Ovary (tissue), 3 donors: ENCODE data around the gene C2orf72.

Source experiments
- EP300 ChIP-seq: sonication (generic); formaldehyde crosslinking; IDR thresholded peaks from one replicate; pipeline ENCODE4 v1.6.1; 2017; ENCODE audit warnings: antibody characterized with exemption
- POLR2A ChIP-seq: fragments of 450-650 bp; IDR thresholded peaks from one replicate; pipeline ENCODE4 v1.6.1; 2017; ENCODE audit warnings: antibody characterized with exemption, mild to moderate bottlenecking, moderate library complexity
- TF ChIP-seq, protein P1 (sequence below), 3 donors: fragments of 450-650 bp in 2 of 3; fragments of 200-600 bp in 1 of 3; IDR thresholded peaks; one replicate each; pipeline versions ENCODE4 v1.5.1 to v1.8.0; 2016 to 2022; ENCODE audit warnings: antibody characterized with exemption in 3 of 3, mild to moderate bottlenecking in 1 of 3
- donor health status: DM: no; HTN: no; CAD: no.

DNA sequence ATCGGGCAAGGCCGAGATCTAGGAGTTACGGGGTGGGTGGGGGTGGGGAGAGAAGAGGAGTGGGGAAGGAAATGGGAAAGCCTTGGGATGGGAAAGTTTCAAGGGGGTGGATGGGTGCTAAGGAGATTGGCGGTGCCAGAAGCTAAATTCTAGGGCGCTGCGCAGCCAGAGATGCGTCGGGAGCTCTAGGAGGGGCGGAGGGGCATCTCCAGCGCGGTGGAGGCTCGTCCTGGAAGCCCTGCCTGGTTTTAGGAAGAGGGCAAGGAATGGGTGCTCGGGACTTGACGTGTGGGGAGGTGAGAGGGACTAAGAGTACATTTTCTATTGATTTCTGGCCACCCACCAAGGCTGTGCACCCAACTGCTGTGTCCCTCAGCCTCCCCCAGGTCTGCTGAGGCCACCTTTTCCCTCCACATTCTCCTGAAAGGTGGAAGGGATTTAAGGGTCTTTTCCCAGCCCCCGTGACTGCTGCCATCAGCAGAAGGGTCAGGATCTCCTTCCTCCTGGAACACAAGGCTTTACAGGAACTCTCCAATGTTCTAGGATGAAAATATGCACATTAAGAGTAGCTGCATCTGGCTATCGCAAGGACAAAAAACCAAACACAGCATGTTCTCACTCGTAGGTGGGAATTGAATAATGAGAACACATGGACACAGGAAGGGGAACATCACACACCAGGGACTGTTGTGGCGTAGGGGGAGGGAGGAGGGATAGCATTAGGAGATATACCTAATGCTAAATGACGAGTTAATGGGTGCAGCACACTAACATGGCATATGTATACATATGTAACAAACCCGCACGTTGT is 1.4 kb downstream of the C2orf72 start:
- TF ChIP-seq, protein P1, sequence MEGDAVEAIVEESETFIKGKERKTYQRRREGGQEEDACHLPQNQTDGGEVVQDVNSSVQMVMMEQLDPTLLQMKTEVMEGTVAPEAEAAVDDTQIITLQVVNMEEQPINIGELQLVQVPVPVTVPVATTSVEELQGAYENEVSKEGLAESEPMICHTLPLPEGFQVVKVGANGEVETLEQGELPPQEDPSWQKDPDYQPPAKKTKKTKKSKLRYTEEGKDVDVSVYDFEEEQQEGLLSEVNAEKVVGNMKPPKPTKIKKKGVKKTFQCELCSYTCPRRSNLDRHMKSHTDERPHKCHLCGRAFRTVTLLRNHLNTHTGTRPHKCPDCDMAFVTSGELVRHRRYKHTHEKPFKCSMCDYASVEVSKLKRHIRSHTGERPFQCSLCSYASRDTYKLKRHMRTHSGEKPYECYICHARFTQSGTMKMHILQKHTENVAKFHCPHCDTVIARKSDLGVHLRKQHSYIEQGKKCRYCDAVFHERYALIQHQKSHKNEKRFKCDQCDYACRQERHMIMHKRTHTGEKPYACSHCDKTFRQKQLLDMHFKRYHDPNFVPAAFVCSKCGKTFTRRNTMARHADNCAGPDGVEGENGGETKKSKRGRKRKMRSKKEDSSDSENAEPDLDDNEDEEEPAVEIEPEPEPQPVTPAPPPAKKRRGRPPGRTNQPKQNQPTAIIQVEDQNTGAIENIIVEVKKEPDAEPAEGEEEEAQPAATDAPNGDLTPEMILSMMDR (IDR thresholded peaks at IDR 0.05), result no peak
- TF ChIP-seq POLR2A (no peak), EP300 (no peak)
